ENCODE results near the gene BCLAF1.
"Not testable (repeated sequence)": the region's sequence is repeated elsewhere in the genome, so short reads cannot be mapped to it uniquely, and the experiment has no call there.

BCLAF1 gene

DNA sequence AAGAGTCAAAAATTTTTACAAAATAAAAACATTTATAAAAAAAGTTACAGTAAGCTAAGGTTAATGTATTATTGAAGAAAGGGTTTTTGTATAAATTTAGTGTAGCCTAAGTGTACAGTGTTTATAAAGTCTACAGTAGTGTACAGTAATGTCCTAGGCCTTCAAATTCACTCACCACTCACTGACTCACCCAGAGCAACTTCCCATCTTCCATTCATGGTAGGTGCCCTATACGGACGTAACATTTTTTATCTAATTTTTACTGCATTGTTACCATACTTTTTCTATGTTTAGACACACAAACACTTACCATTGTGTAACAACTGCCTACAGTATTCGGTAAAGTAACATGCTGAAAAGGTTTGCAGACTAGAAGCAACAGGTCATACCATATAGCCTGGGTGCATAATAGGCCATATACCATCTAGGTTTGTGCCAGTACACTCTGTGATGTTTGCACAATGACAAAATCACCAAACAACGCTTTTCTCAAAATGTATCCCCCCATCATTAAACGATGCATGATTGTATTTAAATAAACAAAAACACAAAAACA lies 45.5 kb downstream of the BCLAF1 start:
- DNase-seq: no peak

DNA sequence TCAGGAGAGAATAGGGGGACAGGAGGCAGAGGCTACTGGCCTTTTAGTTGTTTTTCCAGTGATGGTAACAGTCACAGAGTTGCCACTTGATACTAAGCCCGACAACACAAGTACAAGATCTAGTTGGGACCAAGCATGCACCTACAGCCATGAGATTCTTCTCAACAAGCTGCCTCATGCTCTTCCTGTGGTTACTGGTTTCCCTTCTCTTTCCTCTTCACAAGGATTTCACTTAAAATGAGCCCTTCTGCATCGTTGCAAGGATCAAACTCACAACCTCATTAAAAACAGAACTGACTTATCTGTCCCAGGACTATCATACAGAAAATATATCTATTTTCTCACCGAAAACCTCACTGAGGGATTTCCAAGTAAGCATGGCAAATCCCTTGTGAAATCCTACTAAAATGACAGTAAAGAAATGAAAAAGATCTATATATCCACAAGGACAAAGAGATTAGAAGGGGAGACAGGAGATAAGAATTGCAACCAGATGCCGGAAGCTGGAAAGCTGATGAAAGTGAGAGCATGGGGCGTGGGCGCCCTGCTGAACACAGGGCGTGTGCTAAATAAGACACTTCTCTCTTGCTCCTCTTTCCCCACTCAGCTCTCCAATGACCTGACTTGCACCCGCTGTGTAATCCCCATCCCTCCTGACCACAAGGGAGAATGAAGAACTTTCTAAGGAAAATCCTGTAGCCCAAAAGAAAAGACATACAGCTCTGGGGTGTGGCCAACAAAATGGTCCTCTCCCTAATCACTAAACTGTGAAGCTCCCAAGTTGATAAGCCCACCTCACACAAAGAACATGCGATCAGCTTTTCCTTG lies 53.0 kb downstream of the BCLAF1 start:
- no peak for DNase-seq

GRCh38 chr6:136235233-136235564 lies 54.4 kb downstream of the BCLAF1 start:
- DNase-seq: no peak

DNA sequence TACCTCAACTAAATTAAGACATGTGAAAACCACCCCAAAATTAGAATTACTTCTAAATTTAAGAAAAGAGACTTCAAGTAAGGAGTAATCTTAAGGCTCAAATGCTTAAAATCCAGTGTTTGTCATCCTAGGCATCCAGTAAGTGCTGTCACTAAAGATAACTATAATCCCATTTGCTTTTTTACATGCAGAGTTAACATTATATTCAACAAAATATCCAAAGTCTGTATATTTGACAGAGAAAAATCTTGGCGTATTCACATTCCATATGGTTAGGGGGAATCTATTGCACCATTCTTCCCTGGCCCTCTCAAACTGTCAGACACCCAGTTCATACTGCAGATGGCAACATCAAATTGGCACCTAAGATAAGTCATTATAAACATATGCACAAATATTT lies 56.9 kb downstream of the BCLAF1 start:
- DNase-seq: no peak

DNA sequence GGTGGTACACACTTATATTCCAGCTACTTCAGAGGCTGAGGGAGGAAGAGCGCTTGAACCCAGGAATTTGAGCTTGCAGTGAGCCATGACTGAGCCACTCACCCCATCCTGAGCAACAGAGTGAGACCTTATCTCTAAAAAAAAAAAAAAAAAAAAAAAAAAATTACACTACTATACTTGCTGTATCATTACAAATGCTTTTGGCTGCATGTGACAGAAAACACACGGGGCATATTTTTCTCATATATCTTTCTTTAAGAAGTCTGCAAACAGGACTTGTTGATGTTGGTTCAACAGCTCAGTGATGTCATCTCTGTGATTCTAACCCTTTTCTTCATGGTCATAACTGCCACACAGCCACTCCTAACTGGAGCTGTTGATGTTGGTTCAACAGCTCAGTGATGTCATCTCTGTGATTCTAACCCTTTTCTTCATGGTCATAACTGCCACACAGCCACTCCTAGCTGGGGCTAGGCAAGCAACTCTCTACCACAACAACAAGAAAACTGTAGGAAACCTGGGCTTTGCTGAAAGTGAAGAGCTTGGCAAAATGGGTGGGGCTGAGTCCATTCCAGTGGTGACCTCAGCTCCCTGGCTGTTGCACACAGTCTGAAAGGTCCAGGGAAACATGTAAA lies 59.3 kb downstream of the BCLAF1 start:
- DNase-seq: no peak

DNA sequence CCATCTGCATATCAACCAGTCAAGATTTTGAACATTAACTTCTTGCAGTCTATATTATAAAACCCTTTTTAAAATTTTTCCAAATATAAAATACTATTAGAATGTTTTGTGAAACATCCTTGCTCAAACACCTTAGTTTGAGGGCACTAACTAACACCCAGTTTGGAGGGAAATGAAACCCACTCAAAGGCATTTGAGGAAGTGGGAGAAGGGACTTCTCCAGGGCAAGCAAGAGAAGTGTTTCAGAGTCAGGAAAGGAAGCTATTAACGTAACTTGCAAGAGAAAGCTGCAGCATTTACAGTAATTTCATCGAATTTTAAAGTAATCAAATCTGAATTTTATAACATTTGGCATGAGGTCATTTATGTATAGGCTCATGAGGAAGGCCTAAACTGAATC lies 60.8 kb downstream of the BCLAF1 start:
- DNase-seq: no peak

DNA sequence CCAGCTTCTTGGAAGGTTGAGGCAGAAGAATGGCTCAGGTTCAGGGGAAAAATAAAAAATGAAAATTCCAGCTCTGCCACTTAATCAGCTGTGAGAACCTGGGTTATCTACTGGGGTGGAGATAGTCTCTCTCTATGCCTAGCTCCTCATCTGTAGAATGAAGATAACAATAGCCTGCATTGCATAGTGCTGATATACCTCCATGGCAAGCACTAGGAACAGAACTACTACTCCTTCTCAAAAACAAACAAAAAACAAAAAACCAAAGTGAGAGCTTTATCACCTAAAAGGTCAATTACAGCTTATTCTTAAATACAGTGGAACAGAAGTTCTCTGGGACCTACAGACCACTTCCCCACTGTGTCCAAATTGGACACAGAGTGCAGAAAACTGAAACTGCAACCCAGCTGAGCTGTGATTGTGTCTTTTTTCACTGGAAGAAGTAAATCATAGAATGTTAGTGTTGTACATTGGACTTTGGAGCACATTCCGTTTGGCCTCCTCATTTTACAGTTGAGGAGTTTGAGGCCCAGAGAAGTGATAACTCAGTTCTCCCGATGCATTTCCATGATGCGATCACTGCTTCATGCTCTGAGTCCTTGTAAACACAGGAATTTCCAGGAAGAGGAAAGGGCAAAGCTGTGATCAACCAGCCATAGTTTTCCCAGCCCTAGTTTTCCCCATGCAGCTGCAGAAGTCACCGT lies 62.8 kb downstream of the BCLAF1 start:
- no peak for DNase-seq

DNA sequence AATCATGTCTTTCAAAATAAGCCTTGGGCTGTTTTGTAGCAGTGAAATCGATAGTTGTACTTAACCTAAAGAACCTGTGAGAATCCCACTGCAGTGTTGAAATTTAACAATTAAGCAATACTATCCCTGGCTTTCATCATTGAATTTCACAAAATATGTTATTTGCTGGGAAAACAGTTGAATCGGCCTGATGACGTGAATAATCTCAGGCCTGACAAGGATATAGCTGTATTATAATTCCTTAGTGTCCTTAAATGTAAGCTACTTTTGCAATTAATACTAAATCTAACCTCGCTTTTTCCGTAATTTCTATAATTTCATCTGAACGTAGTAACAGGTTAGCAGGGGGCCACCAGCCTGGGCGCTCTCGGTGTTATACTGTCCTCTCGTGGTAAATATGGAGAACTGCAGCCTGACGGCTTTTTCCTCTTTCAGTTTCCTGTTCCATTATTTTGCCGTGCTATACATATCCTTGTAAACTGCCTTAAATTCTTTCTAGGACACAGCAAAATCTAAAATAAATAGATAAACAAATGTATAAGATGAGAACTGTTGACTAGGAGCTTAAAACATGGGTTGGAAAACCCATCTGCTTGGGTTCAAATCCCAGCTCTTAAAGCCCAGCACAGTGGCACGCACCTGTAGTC lies 63.5 kb downstream of the BCLAF1 start:
- DNase-seq: no peak

DNA sequence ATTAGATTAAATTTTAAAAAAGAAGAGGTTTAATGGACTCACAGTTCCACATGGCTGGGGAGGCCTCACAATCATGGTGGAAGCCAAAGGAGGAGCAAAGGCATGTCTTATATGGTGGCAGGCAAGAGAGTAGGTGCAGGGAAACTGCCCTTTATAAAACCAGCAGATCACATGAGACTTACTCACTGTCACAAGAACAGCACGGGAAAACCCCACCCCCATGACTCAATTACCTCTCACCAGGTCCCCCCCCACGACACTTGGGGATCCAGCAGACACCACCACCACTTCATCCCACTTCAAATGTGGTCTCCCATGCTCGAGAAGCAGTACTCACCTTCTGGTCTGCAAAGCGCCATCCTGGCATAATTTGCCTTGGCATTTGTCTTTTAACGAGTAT lies 64.2 kb downstream of the BCLAF1 start:
- DNase-seq: no peak

DNA sequence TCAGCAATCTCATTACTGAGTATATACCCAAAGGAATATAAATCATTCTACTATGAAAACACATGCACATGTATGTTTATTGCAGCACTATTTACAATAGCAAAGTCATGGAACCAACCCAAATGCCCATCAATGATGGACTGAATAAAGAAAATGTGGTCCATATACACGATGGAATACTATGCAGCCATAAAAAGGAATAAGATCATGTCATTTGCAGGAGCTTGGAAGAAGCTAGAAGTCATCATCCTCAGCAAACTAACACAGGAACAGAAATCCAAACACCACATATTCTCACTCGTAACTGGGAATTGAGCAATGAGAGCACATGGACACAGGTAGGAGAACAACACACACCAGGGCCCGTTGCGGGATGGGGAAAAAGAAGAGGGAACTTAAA lies 64.7 kb downstream of the BCLAF1 start:
- DNase-seq: not testable (repeated sequence)

DNA sequence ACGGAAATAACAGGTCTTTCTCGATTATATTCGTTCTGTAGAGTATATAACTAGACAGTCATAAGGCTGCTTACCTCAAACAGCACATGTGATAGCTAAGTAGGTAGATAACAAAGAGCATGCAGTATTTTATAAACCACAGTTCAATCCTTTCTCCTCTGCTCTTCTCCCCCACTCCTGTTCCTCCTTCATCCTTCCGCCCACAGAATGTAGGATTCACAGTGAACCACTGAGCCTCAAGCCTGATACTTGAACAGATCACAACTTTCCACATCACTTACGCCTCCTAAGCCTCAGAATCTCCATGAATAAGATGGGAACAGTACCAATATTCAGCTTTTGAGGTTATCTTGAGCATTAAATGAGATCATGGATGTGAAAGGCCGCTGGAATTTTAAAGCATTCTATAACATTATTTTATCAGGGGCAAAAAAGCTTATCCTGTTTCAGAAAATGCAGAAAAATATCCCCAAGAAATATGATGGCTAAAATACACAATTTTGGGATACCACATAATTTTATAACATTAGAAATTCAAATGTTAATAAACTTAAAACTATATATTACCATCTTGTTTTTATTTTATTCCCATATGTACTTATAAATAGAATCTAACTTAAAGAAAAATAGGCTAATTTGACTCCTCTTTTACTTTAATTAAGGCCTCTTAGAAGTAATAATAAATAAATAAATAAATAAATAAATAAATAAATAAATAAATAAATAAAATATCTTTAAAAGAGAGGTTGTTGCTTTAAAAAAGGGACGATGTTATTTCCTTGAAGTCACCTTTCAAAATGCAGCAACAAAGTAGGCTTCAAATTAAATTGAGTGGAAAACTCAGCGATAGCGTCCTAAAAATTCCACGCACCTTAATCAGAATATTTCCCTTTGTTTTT lies 72.9 kb downstream of the BCLAF1 start:
- DNase-seq: no peak

DNA sequence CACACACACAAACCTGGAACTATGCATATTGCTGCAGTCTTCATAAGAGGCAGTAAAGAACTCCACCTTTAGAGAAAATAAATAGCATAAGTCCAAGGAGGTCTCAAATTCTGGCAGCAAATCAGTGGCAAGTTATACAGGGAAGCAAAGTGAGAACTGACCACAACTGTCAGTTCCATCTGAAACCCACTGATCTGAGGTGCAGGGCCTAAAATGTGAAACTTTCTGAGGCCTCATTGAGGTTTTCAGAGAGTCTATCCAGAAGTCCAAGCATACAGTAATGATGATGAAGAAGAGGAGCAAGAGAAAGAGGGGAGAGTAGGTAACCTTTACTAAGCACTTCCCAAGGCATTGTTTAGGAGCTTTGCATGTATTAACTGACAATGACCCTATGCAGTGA lies 75.8 kb downstream of the BCLAF1 start:
- no peak for DNase-seq

DNA sequence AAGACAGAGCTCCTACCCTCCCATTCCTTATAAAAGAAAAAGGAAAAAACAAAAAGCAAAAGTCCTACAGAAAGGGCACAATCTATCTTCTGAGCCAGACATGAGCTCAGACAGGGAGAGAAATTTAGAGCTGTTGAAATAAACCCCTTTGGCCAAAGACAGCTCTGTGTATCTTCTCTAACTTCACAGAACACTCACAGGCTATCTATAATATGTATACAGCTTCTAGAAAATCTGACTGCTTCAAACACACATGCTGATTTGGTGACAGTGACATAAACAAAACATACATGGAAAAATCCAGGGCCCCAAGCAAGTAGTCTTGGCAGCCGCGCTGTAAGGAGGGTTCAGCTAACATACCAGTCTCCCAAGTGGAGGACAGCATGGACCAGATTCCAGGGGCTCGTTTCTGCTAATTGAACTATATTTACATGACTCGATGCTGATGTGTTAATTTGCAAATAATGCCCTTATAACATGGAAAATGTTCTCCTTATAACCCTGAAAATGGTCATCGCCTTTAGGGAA lies 76.6 kb downstream of the BCLAF1 start:
- DNase-seq: no peak

DNA sequence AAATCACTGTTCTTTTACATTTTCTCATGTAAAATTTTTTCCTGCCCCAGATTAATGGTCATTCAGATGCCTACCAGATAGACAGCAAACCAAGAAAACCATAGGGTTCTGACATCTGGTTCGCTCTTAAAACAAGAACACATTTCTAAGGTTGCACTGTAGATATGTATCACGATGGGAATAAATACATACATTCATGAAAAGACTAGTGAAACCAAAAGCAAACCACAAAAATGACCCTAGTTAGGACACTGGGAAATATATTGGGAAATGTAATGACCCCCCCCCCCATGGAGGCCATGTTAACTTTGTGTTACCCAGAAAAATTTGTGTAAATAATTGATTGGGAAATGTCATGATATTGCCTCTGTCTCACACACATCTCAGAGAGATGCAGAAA lies 77.0 kb downstream of the BCLAF1 start:
- no peak for DNase-seq

DNA sequence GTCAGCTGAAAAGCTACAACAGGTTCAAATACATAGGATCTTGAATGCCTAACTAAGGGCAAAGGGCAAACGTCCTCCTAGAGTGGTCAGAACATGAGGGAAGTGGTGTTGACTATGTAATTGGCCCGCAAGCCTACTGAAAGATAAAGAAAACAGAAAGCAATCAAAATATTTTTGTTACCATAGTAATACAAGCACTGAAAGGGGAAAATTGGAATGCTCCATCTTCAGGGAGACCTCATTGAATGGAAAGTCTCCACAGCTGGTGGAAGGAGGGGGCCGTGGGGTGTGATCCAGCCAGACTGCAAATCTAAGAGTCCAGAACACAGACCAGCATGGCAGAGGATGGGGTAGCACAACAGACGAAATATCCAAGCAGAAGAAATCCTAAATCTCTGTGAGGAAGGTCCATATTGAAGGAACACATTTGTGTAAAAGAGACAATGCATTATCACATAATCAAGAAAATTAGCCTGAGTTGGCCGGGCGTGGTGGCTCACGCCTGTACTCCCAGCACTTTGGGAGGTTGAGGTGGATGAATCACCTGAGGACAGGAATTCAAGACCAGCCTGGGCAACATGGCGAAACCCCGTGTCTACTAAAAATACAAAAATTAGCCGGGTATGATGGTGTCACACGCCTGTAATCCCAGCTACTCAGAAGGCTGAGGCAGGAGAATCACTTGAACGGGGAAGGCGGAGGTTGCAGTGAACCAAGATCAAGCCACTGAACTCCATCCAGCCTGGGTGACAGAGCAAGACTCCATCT lies 79.1 kb downstream of the BCLAF1 start:
- DNase-seq: no peak

- no peak for DNase-seq
These were observed 80.2 kb downstream of the BCLAF1 start for GRCh38 chr6:136209496-136209895.

- DNase-seq: no peak
These were observed 80.9 kb downstream of the BCLAF1 start for GRCh38 chr6:136208783-136209182.
